IMR-90 (cell line): ENCODE data around the gene SLC9A2. TPM values are rescaled to one million over a fixed set of nuclear protein-coding genes. Genes with fewer than 3 reads are reported as not detected.

Experiments
- ATAC-seq: fragments of 200-7000 bp; cut with Tn5 transposase; 2 replicates; pipeline ENCODE4 v1.9.1; 2020; ENCODE audit warnings: low read depth, mild to moderate bottlenecking, moderate library complexity
- BruUV-seq: library from RNA; stranded (reverse); fragments of 400-500 nt; replicated peaks from 2 replicates; lab custom pipeline; 2021; lab: Mats Ljungman, UMichigan
- CTCF ChIA-PET: fragments of 300-600 bp; formaldehyde crosslinking; extraction: SDS; loops from one replicate; lab custom pipeline; 2021; ENCODE audit warnings: antibody characterized with exemption; lab: Yijun Ruan, JAX
- POLR2A ChIA-PET: fragments of 300-600 bp; sonication (Branson Sonifier 250); formaldehyde crosslinking; loops from one replicate; lab custom pipeline; 2022; ENCODE audit warnings: antibody characterized with exemption; ENCODE audit not compliant: unreplicated experiment; lab: Charles Lee
- DNase-seq: peaks from one replicate; pipeline ENCODE4 v3.0.0; 2013
- H2AFZ ChIP-seq: replicated peaks from 2 replicates; pipeline ENCODE3; 2013; ENCODE audit warnings: low read length, mild to moderate bottlenecking; ENCODE audit not compliant: poor library complexity
- H2AK5ac ChIP-seq: 2 replicates; pipeline ENCODE4 v1.6.1; 2013; ENCODE audit warnings: low read depth, low read length, inconsistent platforms
- H2AK9ac ChIP-seq: replicated peaks from 2 replicates; pipeline ENCODE3; 2013; ENCODE audit warnings: mild to moderate bottlenecking, low read depth, low read length, moderate library complexity; ENCODE audit not compliant: poor library complexity
- H2BK120ac ChIP-seq: 2 replicates; pipeline ENCODE4 v1.6.1; 2013; ENCODE audit warnings: low read depth, low read length, inconsistent platforms
- H2BK15ac ChIP-seq: 3 replicates; pipeline ENCODE4 v1.6.1; 2013; ENCODE audit warnings: low read depth, low read length, inconsistent platforms
- H2BK20ac ChIP-seq: 2 replicates; pipeline ENCODE4 v1.6.1; 2013; ENCODE audit warnings: low read depth, mild to moderate bottlenecking, inconsistent platforms, low read length, moderate library complexity
- H2BK5ac ChIP-seq: 2 replicates; pipeline ENCODE4 v1.6.1; 2013; ENCODE audit warnings: mild to moderate bottlenecking, low read depth, low read length, inconsistent platforms; ENCODE audit not compliant: poor library complexity, severe bottlenecking
- H3K14ac ChIP-seq: replicated peaks from 2 replicates; pipeline ENCODE4 v1.6.1; 2013; ENCODE audit warnings: low read depth, low read length, inconsistent platforms
- H3K18ac ChIP-seq: 2 replicates; pipeline ENCODE4 v1.6.1; 2013; ENCODE audit warnings: low read depth, low read length, control low read depth
- H3K23ac ChIP-seq: 2 replicates; pipeline ENCODE4 v1.6.1; 2013; ENCODE audit warnings: low read depth, low read length, inconsistent platforms
- H3K27ac ChIP-seq: 2 replicates; pipeline ENCODE4 v1.5.1; 2013; ENCODE audit warnings: mild to moderate bottlenecking, control low read depth, low read length; ENCODE audit not compliant: insufficient read depth
- H3K27me3 ChIP-seq: 2 replicates; pipeline ENCODE4 v1.6.1; 2013; ENCODE audit warnings: low read length; ENCODE audit not compliant: control insufficient read depth, insufficient read depth
- H3K36me3 ChIP-seq: 2 replicates; pipeline ENCODE4 v1.6.1; 2013; ENCODE audit warnings: low read length, mixed read lengths; ENCODE audit not compliant: control insufficient read depth, insufficient read depth
- H3K4ac ChIP-seq: 2 replicates; pipeline ENCODE4 v1.6.1; 2013; ENCODE audit warnings: low read depth, low read length, inconsistent platforms
- H3K4me1 ChIP-seq: 2 replicates; pipeline ENCODE4 v1.6.1; 2013; ENCODE audit warnings: low read length, mixed read lengths; ENCODE audit not compliant: control insufficient read depth, insufficient read depth
- H3K4me2 ChIP-seq: 2 replicates; pipeline ENCODE4 v1.6.1; 2013; ENCODE audit warnings: low read depth, mild to moderate bottlenecking, control low read depth, low read length, moderate library complexity
- H3K4me3 ChIP-seq: 2 replicates; pipeline ENCODE4 v1.5.1; 2013; ENCODE audit warnings: low read depth, mild to moderate bottlenecking, control low read depth, low read length, moderate library complexity; ENCODE audit not compliant: insufficient read depth
- H3K56ac ChIP-seq: 2 replicates; pipeline ENCODE4 v1.6.1; 2013; ENCODE audit warnings: low read length, inconsistent platforms; ENCODE audit not compliant: insufficient read depth; ENCODE audit errors: extremely low read depth
- H3K79me1 ChIP-seq, 2 experiments: 2 replicates each; pipeline ENCODE4 v1.6.1; 2013; ENCODE audit warnings: low read length in 2 of 2, inconsistent platforms in 1 of 2, low read depth in 1 of 2
- H3K9ac ChIP-seq: 2 replicates; pipeline ENCODE4 v1.6.1; 2013; ENCODE audit warnings: low read depth, low read length, control low read depth
- H3K9me1 ChIP-seq: 2 replicates; pipeline ENCODE4 v1.6.1; 2013; ENCODE audit warnings: low read length, inconsistent platforms; ENCODE audit not compliant: insufficient read depth
- H3K9me3 ChIP-seq: 2 replicates; pipeline ENCODE4 v1.6.1; 2013; ENCODE audit warnings: low read length; ENCODE audit not compliant: control insufficient read depth, insufficient read depth
- H4K20me1 ChIP-seq: 2 replicates; pipeline ENCODE4 v1.6.1; 2013; ENCODE audit warnings: low read length, inconsistent platforms; ENCODE audit not compliant: insufficient read depth
- H4K5ac ChIP-seq: 2 replicates; pipeline ENCODE4 v1.6.1; 2013; ENCODE audit warnings: mild to moderate bottlenecking, low read depth, low read length, control low read depth
- H4K8ac ChIP-seq, 2 experiments: 2 replicates each; pipeline ENCODE4 v1.6.1; 2013; ENCODE audit warnings: low read depth in 2 of 2, low read length in 2 of 2, control low read depth in 1 of 2, inconsistent platforms in 1 of 2
- H4K91ac ChIP-seq: 2 replicates; pipeline ENCODE4 v1.6.1; 2013; ENCODE audit warnings: low read depth, low read length, inconsistent platforms; ENCODE audit not compliant: insufficient read depth
- BHLHE40 ChIP-seq: fragments of 150-350 bp; IDR thresholded peaks from 2 replicates; pipeline ENCODE4 v1.6.1; 2016; ENCODE audit warnings: mild to moderate bottlenecking, low read depth, low read length
- CEBPB ChIP-seq: IDR thresholded peaks from 2 replicates; pipeline ENCODE4 v1.6.1; 2012; ENCODE audit warnings: low read depth, low read length, improper control_type of control experiment
- CHD1 ChIP-seq: IDR thresholded peaks from 2 replicates; pipeline ENCODE4 v1.6.1; 2012; ENCODE audit warnings: low read depth, low read length, improper control_type of control experiment
- ELK1 ChIP-seq: fragments of 150-350 bp; IDR thresholded peaks from 2 replicates; pipeline ENCODE4 v1.6.1; 2016; ENCODE audit warnings: low read depth, mild to moderate bottlenecking, low read length, moderate library complexity, borderline replicate concordance
- FOS ChIP-seq: fragments of 150-350 bp; IDR thresholded peaks from 2 replicates; pipeline ENCODE4 v1.6.1; 2016; ENCODE audit warnings: low read depth, low read length
- MAFK ChIP-seq: IDR thresholded peaks from 2 replicates; pipeline ENCODE4 v1.6.1; 2012; ENCODE audit warnings: low read depth, low read length, improper control_type of control experiment
- MAZ ChIP-seq: IDR thresholded peaks from 2 replicates; pipeline ENCODE4 v1.6.1; 2012; ENCODE audit warnings: low read depth, mild to moderate bottlenecking, low read length, improper control_type of control experiment, moderate library complexity, borderline replicate concordance
- MXI1 ChIP-seq: IDR thresholded peaks from 2 replicates; pipeline ENCODE4 v1.6.1; 2012; ENCODE audit warnings: low read depth, mild to moderate bottlenecking, low read length, moderate library complexity, borderline replicate concordance
- NFE2L2 ChIP-seq: fragments of 150-350 bp; IDR thresholded peaks from 2 replicates; pipeline ENCODE4 v1.6.1; 2016; ENCODE audit warnings: low read depth, mild to moderate bottlenecking, low read length
- POLR2A ChIP-seq: IDR thresholded peaks from 2 replicates; pipeline ENCODE4 v1.6.1; 2012; ENCODE audit warnings: mild to moderate bottlenecking, low read depth, low read length
- RAD21 ChIP-seq: IDR thresholded peaks from 2 replicates; pipeline ENCODE4 v1.6.1; 2012; ENCODE audit warnings: low read length, improper control_type of control experiment
- RCOR1 ChIP-seq: IDR thresholded peaks from 2 replicates; pipeline ENCODE4 v1.6.1; 2012; ENCODE audit warnings: mild to moderate bottlenecking, low read length, improper control_type of control experiment; ENCODE audit not compliant: insufficient replicate concordance
- RFX5 ChIP-seq: IDR thresholded peaks from 2 replicates; pipeline ENCODE4 v1.8.0; 2012; ENCODE audit warnings: low read depth, mild to moderate bottlenecking, low read length, moderate library complexity
- SMC3 ChIP-seq: fragments of 150-350 bp; IDR thresholded peaks from 2 replicates; pipeline ENCODE4 v1.6.1; 2016; ENCODE audit warnings: low read depth, mild to moderate bottlenecking, antibody characterized with exemption, low read length, moderate library complexity
- WGBS, 2 experiments: methylation state at CpG; one replicate each; pipeline versions ENCODE4 v1.1.5 to v1.1.7; 2013; ENCODE audit warnings: missing lambda C conversion rate in 2 of 2; ENCODE audit not compliant: insufficient read length in 1 of 2; ENCODE audit errors: extremely low coverage in 2 of 2; 5-methylcytosine and 5-hydroxymethylcytosine counted together
- dilution Hi-C: fragments of 300-500 bp; cut with HindIII; formaldehyde crosslinking; loops from one replicate; pipeline ENCODE4 v1.14.3; 2018; ENCODE audit warnings: low sequenced_read_pairs; ENCODE audit not compliant: unreplicated experiment
- in situ Hi-C: fragments of 300-500 bp; cut with MboI; formaldehyde crosslinking; loops from 3 replicates; pipeline ENCODE4 v1.14.3; 2019; ENCODE audit warnings: low sequenced_read_pairs, inconsistent platforms, mixed read lengths
- intact Hi-C: fragments of 100-400 bp; cut with micrococcal nuclease; formaldehyde crosslinking; loops from 2 replicates; pipeline ENCODE4 v1.10.0; 2022
- polyA plus RNA-seq, 3 experiments: library from polyadenylated mRNA; depleted of rRNA; stranded (reverse); fragments of >200 nt; gene quantifications; 2 replicates each; pipeline ENCODE4 v1.2.3, GENCODE V29; 2012; ENCODE audit warnings: low replicate concordance in 1 of 3
- total RNA-seq: library from RNA; depleted of rRNA; stranded (reverse); fragments of >200 nt; gene quantifications from 2 replicates; pipeline ENCODE4 v1.2.3, GENCODE V29; 2012
- TF ChIP-seq, protein P1 (sequence below): fragments of 150-350 bp; IDR thresholded peaks from 2 replicates; pipeline ENCODE4 v1.6.1; 2017; ENCODE audit warnings: mild to moderate bottlenecking, antibody characterized with exemption, low read length, low read depth
- TF ChIP-seq, protein P2 (sequence below): conservative IDR thresholded peaks from 2 replicates; pipeline ENCODE4 v1.5.1; 2012; ENCODE audit warnings: mild to moderate bottlenecking, low read depth, low read length, improper control_type of control experiment

Gene SLC9A2
- total and polyA plus RNA-seq, 2 of the 4 experiments (the other 2 are of a cell fraction), result not detected

DNA sequence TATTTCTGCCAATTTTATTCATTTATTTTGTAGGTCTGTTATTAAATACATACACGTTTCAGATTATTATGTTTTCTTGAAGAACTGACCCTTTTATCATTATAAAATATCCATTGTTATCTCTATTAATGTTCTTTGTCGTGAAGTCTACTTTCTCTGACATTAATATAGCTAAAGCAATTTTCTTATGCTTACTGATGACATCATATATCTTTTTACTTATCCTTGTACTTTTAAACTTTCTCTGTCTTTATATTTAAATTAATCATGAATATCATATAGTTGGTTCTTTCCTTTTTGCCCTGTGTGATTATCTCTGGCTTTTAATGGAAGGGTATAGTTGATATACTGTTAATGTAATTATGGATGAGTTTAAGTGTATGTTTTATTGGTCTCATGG, 36.5 kb upstream of the SLC9A2 start:
- Histone ChIP-seq H2BK5ac (no peak overlapping the region), H3K4me1 (no peaks in the 10 kb centered on the region), H4K8ac (no peak overlapping the region), H3K9ac (no peak overlapping the region), H2AK5ac (no peak overlapping the region), H2AFZ (no peak overlapping the region), H3K27me3 (no peaks in the 10 kb centered on the region; the same call in 1 of the 2 replicates), H2BK120ac (no peak overlapping the region), H3K36me3 (no peaks in the 10 kb centered on the region), H2AK9ac (no peak overlapping the region), H3K4me2 (no peak overlapping the region), H3K23ac (no peak overlapping the region), H2BK15ac (no peak overlapping the region), H4K20me1 (no peaks in the 10 kb centered on the region), H4K91ac (no peak overlapping the region), H3K56ac (no peak overlapping the region), H2BK20ac (no peak overlapping the region), H3K27ac (no peak overlapping the region), H3K9me3 (no peaks in the 10 kb centered on the region), H4K5ac (no peak overlapping the region), H3K79me1 (no peaks in the 10 kb centered on the region), H3K4ac (no peak overlapping the region), H3K9me1 (no peaks in the 10 kb centered on the region), H3K14ac (no peak overlapping the region), H3K18ac (no peak overlapping the region), H3K4me3 (no peak overlapping the region)
- ATAC-seq, result no peak
- TF ChIP-seq RAD21 (no peak), SMC3 (no peak), CHD1 (no peak), MXI1 (no peak), MAZ (no peak), MAFK (no peak), CEBPB (no peak), NFE2L2 (no peak), BHLHE40 (no peak), ELK1 (no peak), RCOR1 (no peak), RFX5 (no peak), POLR2A (no peak), FOS (no peak)
- TF ChIP-seq, protein P1, sequence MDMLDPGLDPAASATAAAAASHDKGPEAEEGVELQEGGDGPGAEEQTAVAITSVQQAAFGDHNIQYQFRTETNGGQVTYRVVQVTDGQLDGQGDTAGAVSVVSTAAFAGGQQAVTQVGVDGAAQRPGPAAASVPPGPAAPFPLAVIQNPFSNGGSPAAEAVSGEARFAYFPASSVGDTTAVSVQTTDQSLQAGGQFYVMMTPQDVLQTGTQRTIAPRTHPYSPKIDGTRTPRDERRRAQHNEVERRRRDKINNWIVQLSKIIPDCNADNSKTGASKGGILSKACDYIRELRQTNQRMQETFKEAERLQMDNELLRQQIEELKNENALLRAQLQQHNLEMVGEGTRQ, result no peak
- TF ChIP-seq, protein P2, sequence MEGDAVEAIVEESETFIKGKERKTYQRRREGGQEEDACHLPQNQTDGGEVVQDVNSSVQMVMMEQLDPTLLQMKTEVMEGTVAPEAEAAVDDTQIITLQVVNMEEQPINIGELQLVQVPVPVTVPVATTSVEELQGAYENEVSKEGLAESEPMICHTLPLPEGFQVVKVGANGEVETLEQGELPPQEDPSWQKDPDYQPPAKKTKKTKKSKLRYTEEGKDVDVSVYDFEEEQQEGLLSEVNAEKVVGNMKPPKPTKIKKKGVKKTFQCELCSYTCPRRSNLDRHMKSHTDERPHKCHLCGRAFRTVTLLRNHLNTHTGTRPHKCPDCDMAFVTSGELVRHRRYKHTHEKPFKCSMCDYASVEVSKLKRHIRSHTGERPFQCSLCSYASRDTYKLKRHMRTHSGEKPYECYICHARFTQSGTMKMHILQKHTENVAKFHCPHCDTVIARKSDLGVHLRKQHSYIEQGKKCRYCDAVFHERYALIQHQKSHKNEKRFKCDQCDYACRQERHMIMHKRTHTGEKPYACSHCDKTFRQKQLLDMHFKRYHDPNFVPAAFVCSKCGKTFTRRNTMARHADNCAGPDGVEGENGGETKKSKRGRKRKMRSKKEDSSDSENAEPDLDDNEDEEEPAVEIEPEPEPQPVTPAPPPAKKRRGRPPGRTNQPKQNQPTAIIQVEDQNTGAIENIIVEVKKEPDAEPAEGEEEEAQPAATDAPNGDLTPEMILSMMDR, result no peak
- DNase-seq, result no peak
- dilution Hi-C loops, result no loop called here
- POLR2A ChIA-PET, result no interaction called here
- in situ Hi-C loops, result no loop called here
- intact Hi-C loops, result no loop called here
- CTCF ChIA-PET, result no interaction called here
- no CpG with 5 or more reads among the region's 2 CpGs for WGBS, 2 experiments
- no TSS peak for BruUV-seq
